ENCODE data around the gene C1QL4.

- no peak for TF ChIP-seq POLR2A (IDR thresholded peaks at IDR 0.05)
- TF ChIP-seq, protein P1, sequence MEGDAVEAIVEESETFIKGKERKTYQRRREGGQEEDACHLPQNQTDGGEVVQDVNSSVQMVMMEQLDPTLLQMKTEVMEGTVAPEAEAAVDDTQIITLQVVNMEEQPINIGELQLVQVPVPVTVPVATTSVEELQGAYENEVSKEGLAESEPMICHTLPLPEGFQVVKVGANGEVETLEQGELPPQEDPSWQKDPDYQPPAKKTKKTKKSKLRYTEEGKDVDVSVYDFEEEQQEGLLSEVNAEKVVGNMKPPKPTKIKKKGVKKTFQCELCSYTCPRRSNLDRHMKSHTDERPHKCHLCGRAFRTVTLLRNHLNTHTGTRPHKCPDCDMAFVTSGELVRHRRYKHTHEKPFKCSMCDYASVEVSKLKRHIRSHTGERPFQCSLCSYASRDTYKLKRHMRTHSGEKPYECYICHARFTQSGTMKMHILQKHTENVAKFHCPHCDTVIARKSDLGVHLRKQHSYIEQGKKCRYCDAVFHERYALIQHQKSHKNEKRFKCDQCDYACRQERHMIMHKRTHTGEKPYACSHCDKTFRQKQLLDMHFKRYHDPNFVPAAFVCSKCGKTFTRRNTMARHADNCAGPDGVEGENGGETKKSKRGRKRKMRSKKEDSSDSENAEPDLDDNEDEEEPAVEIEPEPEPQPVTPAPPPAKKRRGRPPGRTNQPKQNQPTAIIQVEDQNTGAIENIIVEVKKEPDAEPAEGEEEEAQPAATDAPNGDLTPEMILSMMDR (IDR thresholded peaks at IDR 0.05): no peak
These were observed 22.7 kb upstream of the C1QL4 start for GRCh38 chr12:49359671-49360070.

Measured in Peyer's patch (tissue), 4 donors.